SK-N-DZ (cell line): ENCODE data around the gene TRIO.

Experiments
- DNase-seq: peaks from one replicate; pipeline ENCODE4 v3.0.0-alpha.2; 2015; ENCODE audit warnings: low spot score

TRIO gene

DNA sequence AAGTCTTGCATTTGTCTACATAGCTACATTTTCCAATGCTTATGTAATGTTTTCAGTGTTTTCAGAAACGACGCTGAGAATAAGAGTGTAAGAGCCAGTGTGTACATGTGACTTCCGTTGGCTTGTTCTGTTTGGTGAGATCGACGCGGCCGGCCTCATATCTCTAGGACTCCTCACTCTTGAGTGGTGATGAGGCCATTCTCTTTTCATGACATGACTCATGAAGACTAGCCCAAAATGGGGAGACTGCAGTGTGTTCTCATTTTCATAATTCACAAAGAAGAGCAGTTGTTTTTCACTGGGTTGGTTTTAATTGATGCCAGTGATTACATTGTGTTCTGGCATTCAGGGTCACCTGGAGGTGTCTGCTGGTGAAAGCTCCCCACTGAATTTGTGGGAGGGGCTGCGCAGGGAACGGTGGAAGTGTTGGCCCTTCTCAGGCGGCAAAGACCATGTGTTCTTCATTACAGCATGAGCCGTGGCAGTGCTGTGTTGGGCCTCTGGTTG lies 306.9 kb downstream of the TRIO start:
- no peak for DNase-seq

GRCh38 chr5:14450742-14451141 lies 307.6 kb downstream of the TRIO start:
- no peak for DNase-seq

DNA sequence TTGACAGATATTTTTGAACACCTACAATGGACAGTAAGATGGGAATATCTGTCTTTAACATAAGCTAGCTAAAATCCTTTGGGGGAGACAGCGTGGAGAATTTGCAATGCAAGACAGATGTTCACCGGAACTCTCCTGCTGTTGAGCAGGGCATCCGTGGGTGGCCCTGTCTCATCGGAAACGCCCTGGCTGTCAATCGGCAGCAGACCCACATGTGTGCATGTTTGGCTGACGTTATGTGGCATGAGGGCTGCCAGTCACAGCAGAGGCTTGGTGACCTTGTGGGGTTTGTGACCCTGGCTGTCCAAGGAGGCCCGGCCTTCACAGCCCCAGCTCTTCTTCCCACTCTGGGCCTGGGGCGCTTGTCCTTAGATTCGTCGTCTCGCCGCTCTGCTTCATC lies 308.7 kb downstream of the TRIO start:
- no peak for DNase-seq

GRCh38 chr5:14452685-14453454 lies 309.7 kb downstream of the TRIO start:
- no peak for DNase-seq

GRCh38 chr5:14453481-14453880 lies 310.3 kb downstream of the TRIO start:
- no peak for DNase-seq

- no peak for DNase-seq
These were observed 312.7 kb downstream of the TRIO start for GRCh38 chr5:14455814-14456321.

- DNase-seq = no peak
These were observed 314.3 kb downstream of the TRIO start for GRCh38 chr5:14457476-14457875.

DNA sequence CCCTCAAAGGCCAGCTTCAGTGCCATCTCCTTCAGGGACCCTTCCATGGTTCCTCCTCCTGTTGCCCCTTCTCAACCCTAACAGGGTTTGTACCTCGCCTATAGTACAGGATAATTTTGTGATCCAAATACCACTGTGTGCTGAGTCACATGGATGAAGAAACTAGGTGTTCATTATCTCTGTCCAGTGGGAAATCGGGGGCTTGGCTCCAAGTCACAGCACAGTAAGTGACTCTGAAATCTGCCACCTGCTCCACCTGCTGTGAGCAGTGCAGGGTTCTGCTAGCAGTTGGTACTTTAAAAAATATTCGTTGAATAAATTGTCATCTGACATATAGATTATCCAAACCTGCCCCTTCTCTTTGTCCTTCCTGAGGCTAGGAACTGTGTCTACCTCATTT lies 315.3 kb downstream of the TRIO start:
- no peak for DNase-seq

GRCh38 chr5:14460844-14461398 lies 317.8 kb downstream of the TRIO start:
- no peak for DNase-seq

- no peak for DNase-seq
These were observed 319.5 kb downstream of the TRIO start for GRCh38 chr5:14462681-14463080.

DNA sequence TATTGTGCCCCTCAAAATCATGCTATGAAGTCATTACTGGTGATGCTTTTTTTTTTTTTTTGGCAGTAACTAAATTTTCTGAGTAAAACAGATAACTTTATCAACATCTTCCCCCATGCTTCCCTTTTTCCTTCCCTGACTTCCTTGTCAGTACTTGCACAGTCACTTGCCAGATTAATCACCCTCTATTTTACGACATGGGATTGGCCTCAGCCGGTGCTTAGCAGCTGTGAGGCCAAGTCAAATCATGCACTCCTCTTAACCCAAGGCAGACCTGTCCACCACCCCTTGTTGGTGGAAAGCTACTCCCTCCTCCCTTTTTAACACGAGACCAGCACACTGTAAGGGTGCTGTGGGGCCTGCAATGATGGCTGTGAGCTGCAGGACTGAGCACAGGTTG lies 320.5 kb downstream of the TRIO start:
- no peak for DNase-seq

- no peak for DNase-seq
These were observed 321.0 kb downstream of the TRIO start for GRCh38 chr5:14464096-14464495.

GRCh38 chr5:14464671-14465070 lies 321.5 kb downstream of the TRIO start:
- DNase-seq = no peak

- no peak for DNase-seq
These were observed 322.0 kb downstream of the TRIO start for GRCh38 chr5:14465116-14465515.

GRCh38 chr5:14465776-14466175 lies 322.6 kb downstream of the TRIO start:
- no peak for DNase-seq

DNA sequence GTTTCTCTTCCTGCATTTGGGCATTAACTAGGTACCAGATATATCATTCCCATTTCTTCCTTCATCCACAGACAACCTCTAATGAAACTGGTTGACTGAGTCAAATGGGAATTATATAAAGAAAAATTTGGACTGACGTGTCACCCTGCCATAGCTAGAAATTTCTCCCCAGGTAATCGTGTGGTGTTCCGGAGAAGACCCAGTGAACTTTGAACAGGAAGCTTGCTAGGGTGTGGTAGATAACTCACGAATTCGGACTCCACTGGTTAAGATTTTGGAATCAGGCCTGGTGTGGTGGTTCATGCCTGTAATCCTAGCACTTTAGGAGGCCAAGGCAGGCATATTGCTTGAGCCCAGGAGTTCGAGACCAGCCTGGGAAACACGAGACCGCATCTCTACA lies 324.1 kb downstream of the TRIO start:
- no peak for DNase-seq

DNA sequence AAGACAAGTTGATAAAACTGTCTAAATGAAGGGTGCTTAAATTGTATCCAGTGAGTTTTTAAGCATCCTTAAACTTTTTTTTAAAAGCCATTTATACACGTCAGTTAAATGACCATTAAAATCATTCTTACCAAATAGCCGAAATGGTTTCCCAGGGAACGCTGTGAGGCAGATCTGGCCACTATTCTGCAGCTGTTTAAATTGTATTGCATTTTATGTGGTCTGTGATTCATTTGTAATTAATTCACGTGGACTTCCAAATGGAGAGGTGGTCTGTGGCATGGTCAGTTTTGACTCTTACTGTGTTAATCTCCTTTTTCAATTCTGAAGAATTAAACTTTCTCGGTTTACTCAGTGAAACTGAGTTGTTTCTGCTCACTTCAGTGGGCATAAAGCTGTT lies 324.7 kb downstream of the TRIO start:
- DNase-seq = no peak

- DNase-seq = peak; percentile 74
These were observed 326.6 kb downstream of the TRIO start for GRCh38 chr5:14469551-14470377.

DNA sequence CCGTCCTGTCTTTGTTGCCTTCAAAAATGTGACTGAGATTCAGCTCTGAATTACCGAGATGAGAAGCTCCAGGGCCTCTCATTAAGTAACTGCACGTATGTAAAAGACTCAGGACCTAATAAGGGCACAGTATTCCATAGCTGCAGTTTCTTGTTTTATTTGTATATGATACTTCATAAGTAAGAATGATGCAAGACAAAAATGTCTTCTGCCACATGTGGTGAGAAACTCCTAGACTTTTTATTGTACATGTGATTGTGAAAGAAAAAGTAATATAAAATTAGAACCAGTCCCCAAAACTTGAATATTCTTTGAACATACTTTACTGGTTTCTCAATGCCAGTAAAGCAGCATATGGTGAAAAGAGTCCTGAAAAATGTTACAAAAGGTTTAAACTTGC lies 328.4 kb downstream of the TRIO start:
- DNase-seq = no peak

- DNase-seq = no peak
These were observed 329.9 kb downstream of the TRIO start for GRCh38 chr5:14472986-14473567.

DNA sequence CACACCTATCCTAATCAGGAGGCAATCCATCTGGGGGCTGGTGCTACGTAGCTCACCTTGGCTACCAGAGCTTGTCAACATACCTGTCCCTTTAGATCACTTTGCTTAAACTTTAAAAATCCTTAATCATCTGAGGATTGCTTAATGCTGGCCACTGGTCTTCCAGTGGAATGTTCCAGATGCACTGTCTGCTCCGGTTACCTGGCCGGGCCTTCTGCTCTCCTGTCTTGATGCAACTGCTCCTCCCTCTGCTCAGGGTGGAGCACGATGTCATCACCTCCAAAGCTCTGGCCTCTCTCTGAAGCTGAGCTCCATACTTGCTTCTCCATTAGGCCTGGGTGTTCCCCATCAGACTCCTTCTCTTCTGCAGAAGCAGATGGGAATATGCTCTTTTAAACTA lies 331.9 kb downstream of the TRIO start:
- no peak for DNase-seq
